WTC11 (cell line): ENCODE results near the gene RAB10. TPM values are rescaled to one million over a fixed set of nuclear protein-coding genes. Genes with fewer than 3 reads are reported as not detected.

Experiments used
- ATAC-seq: fragments of 200-7000 bp; cut with Tn5 transposase; 2 replicates; pipeline ENCODE4 v1.10.0; 2021; ENCODE audit warnings: mild to moderate bottlenecking, moderate library complexity
- CTCF ChIA-PET: fragments of 300-600 bp; sonication (Branson Sonifier 250); formaldehyde crosslinking; loops from one replicate; lab custom pipeline; 2021; ENCODE audit warnings: antibody characterized with exemption; lab: Charles Lee
- POLR2A ChIA-PET: fragments of 350-600 bp; sonication (Branson Sonifier 250); formaldehyde crosslinking; loops from one replicate; lab custom pipeline; 2021; ENCODE audit warnings: antibody characterized with exemption; lab: Charles Lee
- DNase-seq: peaks from one replicate; pipeline ENCODE4 v3.0.0; 2021; ENCODE audit warnings: low spot score
- H3K27ac Mint-ChIP-seq: 2 replicates; pipeline ENCODE4 v1.8.0; 2021; ENCODE audit warnings: mixed read lengths
- H3K27me3 Mint-ChIP-seq: 2 replicates; pipeline ENCODE4 v1.8.0; 2021; ENCODE audit warnings: low read depth, mild to moderate bottlenecking, moderate library complexity, mixed read lengths
- H3K36me3 Mint-ChIP-seq: 2 replicates; pipeline ENCODE4 v1.8.0; 2021; ENCODE audit warnings: mixed read lengths
- H3K4me1 Mint-ChIP-seq: 2 replicates; pipeline ENCODE4 v1.8.0; 2022; ENCODE audit warnings: mixed read lengths
- H3K4me3 Mint-ChIP-seq: 2 replicates; pipeline ENCODE4 v1.8.0; 2021; ENCODE audit warnings: mild to moderate bottlenecking, moderate library complexity, mixed read lengths
- H3K9me3 Mint-ChIP-seq: 2 replicates; pipeline ENCODE4 v1.8.0; 2021; ENCODE audit warnings: mixed read lengths
- CTCF ChIP-seq: fragments of 200-600 bp; IDR thresholded peaks from 2 replicates; pipeline ENCODE4 v1.8.0; 2022; ENCODE audit warnings: antibody characterized with exemption
- E2F4 ChIP-seq: sonication (generic); formaldehyde crosslinking; IDR thresholded peaks from 2 replicates; pipeline ENCODE4 v1.8.1; 2022; ENCODE audit warnings: low read depth, mild to moderate bottlenecking, moderate library complexity, missing genetic modification reagents, borderline replicate concordance
- GTF2I ChIP-seq: fragments of 250-450 bp; sonication (Bioruptor Pico); conservative IDR thresholded peaks from 2 replicates; pipeline ENCODE4 v1.4.0; 2021; ENCODE audit warnings: mild to moderate bottlenecking
- KAT7 ChIP-seq: sonication (generic); formaldehyde crosslinking; IDR thresholded peaks from 2 replicates; pipeline ENCODE4 v1.8.1; 2023; ENCODE audit warnings: missing genetic modification reagents, mild to moderate bottlenecking, borderline replicate concordance
- MYBL2 ChIP-seq: sonication (generic); formaldehyde crosslinking; IDR thresholded peaks from 2 replicates; pipeline ENCODE4 v1.8.1; 2023; ENCODE audit warnings: mild to moderate bottlenecking, moderate library complexity, missing genetic modification reagents
- NFATC4 ChIP-seq: fragments of 250-450 bp; sonication (Bioruptor Pico); IDR thresholded peaks from 2 replicates; pipeline ENCODE4 v1.9.0; 2021; ENCODE audit warnings: mild to moderate bottlenecking
- NR1H2 ChIP-seq: sonication (generic); formaldehyde crosslinking; IDR thresholded peaks from 2 replicates; pipeline ENCODE4 v1.9.0; 2021; ENCODE audit warnings: mild to moderate bottlenecking, moderate library complexity, missing genetic modification reagents
- PRDM15 ChIP-seq: sonication (generic); formaldehyde crosslinking; IDR thresholded peaks from 2 replicates; pipeline ENCODE4 v1.8.0; 2022; ENCODE audit warnings: missing genetic modification reagents
- TEAD1 ChIP-seq: sonication (generic); formaldehyde crosslinking; IDR thresholded peaks from 2 replicates; pipeline ENCODE4 v1.8.0; 2022; ENCODE audit warnings: mild to moderate bottlenecking, missing genetic modification reagents
- ZNF138 ChIP-seq: sonication (generic); formaldehyde crosslinking; conservative IDR thresholded peaks from 2 replicates; pipeline ENCODE4 v1.8.1; 2022; ENCODE audit warnings: mild to moderate bottlenecking, moderate library complexity, missing genetic modification reagents
- total RNA-seq: library from RNA; stranded (reverse); gene quantifications from 3 replicates; pipeline ENCODE4 v1.2.3, GENCODE V29; 2021
- TF ChIP-seq, protein P1 (sequence below): fragments of 250-450 bp; sonication (Bioruptor Pico); IDR thresholded peaks from 2 replicates; pipeline ENCODE4 v1.9.0; 2021; ENCODE audit warnings: mild to moderate bottlenecking
- TF ChIP-seq, protein P2 (sequence below): sonication (generic); formaldehyde crosslinking; IDR thresholded peaks from 2 replicates; pipeline ENCODE4 v1.8.1; 2023; ENCODE audit warnings: mild to moderate bottlenecking, missing genetic modification reagents, moderate library complexity
- TF ChIP-seq, protein P3 (sequence below): sonication (generic); formaldehyde crosslinking; IDR thresholded peaks from 2 replicates; pipeline ENCODE4 v1.8.1; 2022; ENCODE audit warnings: mild to moderate bottlenecking, moderate library complexity, missing genetic modification reagents
- TF ChIP-seq, protein P4 (sequence below): sonication (generic); formaldehyde crosslinking; IDR thresholded peaks from 2 replicates; pipeline ENCODE4 v1.8.1; 2022; ENCODE audit warnings: low read depth, missing genetic modification reagents, borderline replicate concordance
- TF ChIP-seq, protein P5 (sequence below): sonication (generic); formaldehyde crosslinking; IDR thresholded peaks from 2 replicates; pipeline ENCODE4 v1.8.1; 2023; ENCODE audit warnings: mild to moderate bottlenecking, moderate library complexity, missing genetic modification reagents

RAB10 gene
- total RNA-seq, 1 experiment from 2014 or later, result 127 TPM

GRCh38 chr2:26114151-26114550 lies 80.3 kb downstream of the RAB10 start:
- DNase-seq, result no peak
- ATAC-seq, result no peak
- POLR2A ChIA-PET, result no interaction called here
- TF ChIP-seq MYBL2 (CRISPR knock-in tag), result no peak
- no peak for TF ChIP-seq NFATC4 (CRISPR knock-in tag)
- TF ChIP-seq E2F4 (CRISPR knock-in tag), result no peak
- TF ChIP-seq NR1H2 (CRISPR knock-in tag), result no peak
- TF ChIP-seq ZNF138 (CRISPR knock-in tag), result no peak
- TF ChIP-seq PRDM15 (CRISPR knock-in tag), result no peak
- no peak for TF ChIP-seq CTCF
- TF ChIP-seq, protein P1, sequence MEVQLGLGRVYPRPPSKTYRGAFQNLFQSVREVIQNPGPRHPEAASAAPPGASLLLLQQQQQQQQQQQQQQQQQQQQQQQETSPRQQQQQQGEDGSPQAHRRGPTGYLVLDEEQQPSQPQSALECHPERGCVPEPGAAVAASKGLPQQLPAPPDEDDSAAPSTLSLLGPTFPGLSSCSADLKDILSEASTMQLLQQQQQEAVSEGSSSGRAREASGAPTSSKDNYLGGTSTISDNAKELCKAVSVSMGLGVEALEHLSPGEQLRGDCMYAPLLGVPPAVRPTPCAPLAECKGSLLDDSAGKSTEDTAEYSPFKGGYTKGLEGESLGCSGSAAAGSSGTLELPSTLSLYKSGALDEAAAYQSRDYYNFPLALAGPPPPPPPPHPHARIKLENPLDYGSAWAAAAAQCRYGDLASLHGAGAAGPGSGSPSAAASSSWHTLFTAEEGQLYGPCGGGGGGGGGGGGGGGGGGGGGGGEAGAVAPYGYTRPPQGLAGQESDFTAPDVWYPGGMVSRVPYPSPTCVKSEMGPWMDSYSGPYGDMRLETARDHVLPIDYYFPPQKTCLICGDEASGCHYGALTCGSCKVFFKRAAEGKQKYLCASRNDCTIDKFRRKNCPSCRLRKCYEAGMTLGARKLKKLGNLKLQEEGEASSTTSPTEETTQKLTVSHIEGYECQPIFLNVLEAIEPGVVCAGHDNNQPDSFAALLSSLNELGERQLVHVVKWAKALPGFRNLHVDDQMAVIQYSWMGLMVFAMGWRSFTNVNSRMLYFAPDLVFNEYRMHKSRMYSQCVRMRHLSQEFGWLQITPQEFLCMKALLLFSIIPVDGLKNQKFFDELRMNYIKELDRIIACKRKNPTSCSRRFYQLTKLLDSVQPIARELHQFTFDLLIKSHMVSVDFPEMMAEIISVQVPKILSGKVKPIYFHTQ, result no peak
- TF ChIP-seq, protein P2, sequence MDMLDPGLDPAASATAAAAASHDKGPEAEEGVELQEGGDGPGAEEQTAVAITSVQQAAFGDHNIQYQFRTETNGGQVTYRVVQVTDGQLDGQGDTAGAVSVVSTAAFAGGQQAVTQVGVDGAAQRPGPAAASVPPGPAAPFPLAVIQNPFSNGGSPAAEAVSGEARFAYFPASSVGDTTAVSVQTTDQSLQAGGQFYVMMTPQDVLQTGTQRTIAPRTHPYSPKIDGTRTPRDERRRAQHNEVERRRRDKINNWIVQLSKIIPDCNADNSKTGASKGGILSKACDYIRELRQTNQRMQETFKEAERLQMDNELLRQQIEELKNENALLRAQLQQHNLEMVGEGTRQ (CRISPR knock-in tag), result no peak
- TF ChIP-seq, protein P3, sequence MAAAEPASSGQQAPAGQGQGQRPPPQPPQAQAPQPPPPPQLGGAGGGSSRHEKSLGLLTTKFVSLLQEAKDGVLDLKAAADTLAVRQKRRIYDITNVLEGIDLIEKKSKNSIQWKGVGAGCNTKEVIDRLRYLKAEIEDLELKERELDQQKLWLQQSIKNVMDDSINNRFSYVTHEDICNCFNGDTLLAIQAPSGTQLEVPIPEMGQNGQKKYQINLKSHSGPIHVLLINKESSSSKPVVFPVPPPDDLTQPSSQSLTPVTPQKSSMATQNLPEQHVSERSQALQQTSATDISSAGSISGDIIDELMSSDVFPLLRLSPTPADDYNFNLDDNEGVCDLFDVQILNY (CRISPR knock-in tag), result no peak
- TF ChIP-seq GTF2I (CRISPR knock-in tag), result no peak
- TF ChIP-seq, protein P4, sequence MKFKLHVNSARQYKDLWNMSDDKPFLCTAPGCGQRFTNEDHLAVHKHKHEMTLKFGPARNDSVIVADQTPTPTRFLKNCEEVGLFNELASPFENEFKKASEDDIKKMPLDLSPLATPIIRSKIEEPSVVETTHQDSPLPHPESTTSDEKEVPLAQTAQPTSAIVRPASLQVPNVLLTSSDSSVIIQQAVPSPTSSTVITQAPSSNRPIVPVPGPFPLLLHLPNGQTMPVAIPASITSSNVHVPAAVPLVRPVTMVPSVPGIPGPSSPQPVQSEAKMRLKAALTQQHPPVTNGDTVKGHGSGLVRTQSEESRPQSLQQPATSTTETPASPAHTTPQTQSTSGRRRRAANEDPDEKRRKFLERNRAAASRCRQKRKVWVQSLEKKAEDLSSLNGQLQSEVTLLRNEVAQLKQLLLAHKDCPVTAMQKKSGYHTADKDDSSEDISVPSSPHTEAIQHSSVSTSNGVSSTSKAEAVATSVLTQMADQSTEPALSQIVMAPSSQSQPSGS (CRISPR knock-in tag), result no peak
- no peak for TF ChIP-seq TEAD1 (CRISPR knock-in tag)
- TF ChIP-seq, protein P5, sequence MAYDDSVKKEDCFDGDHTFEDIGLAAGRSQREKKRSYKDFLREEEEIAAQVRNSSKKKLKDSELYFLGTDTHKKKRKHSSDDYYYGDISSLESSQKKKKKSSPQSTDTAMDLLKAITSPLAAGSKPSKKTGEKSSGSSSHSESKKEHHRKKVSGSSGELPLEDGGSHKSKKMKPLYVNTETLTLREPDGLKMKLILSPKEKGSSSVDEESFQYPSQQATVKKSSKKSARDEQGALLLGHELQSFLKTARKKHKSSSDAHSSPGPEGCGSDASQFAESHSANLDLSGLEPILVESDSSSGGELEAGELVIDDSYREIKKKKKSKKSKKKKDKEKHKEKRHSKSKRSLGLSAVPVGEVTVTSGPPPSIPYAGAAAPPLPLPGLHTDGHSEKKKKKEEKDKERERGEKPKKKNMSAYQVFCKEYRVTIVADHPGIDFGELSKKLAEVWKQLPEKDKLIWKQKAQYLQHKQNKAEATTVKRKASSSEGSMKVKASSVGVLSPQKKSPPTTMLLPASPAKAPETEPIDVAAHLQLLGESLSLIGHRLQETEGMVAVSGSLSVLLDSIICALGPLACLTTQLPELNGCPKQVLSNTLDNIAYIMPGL (CRISPR knock-in tag), result no peak
- no peak for TF ChIP-seq KAT7 (CRISPR knock-in tag)
- TF ChIP-seq, all 79 proteins: peak for 0
- CTCF ChIA-PET, result no interaction called here
- Mint-ChIP-seq H3K4me3 (no peak overlapping the region), H3K36me3 (peaks cover 44% of the 10 kb centered on the region), H3K4me1 (peaks cover 3% of the 10 kb centered on the region), H3K27ac (no peak overlapping the region), H3K9me3 (peaks cover 7% of the 10 kb centered on the region), H3K27me3 (no peaks in the 10 kb centered on the region)
